Pancreas (tissue), 8 donors: Measurements from ENCODE around the gene MOCS3. TPM values are rescaled to one million over a fixed set of nuclear protein-coding genes. Genes with fewer than 3 reads are reported as not detected.

ENCODE experiments used
- polyA plus RNA-seq, 2 donors: library from polyadenylated mRNA; stranded (reverse); fragments of 200-250 nt; gene quantifications; one replicate each; pipeline ENCODE4 v1.2.3, GENCODE V29; 2013
- total RNA-seq, 6 donors: library from RNA; stranded (reverse); fragmentation: NEBNext Ultra II Directional in 4 of 6; extraction: Animal tissue kit (Norgen Biotek cat#: 25700) in 4 of 6; gene quantifications; one replicate each; pipeline versions ENCODE4 v1.2.1 to v1.2.4, GENCODE V29; 2021 to 2023
- donor health status: healthy with polysubstance abuse.
- donor health status: DM: no; HTN: no; CAD: no; lungs with moderate emphysema.
- donor health status: DM: no; HTN: no; CAD: no.
- donor health status: Bipolar disorder and iron deficiency.
- donor health status: DM: yes; HTN: yes; CAD: no.
- donor health status: DM: no; HTN: no; CAD: no.
- donor health status: DM: no; HTN: no; CAD: no.
- donor health status: DM: yes; HTN: yes; CAD: no.

The MOCS3 gene
- total and polyA plus RNA-seq, 8 donors = 0.72 to 2.3 (median 1.8) TPM

Other genes with a start within 250 kb of the MOCS3 start
- gene PARD6B, start 227.2 kb upstream of the MOCS3 start, total RNA-seq = 10 to 100 TPM in 4 of 6 donors, 1 to 10 TPM in 2; 8.1 to 17.8 (median 11.9) TPM
- gene PARD6B, start 227.2 kb upstream of the MOCS3 start, polyA plus RNA-seq = 1 to 10 TPM; 3.1 to 4.2 TPM
- gene BCAS4, start 163.8 kb upstream of the MOCS3 start, total RNA-seq = 1 to 10 TPM in 5 of 6 donors, under 1 TPM in 1; 0.85 to 1.9 (median 1.7) TPM
- gene BCAS4, start 163.8 kb upstream of the MOCS3 start, polyA plus RNA-seq = 1 to 10 TPM; 2.0 to 4.8 TPM
- gene ADNP, start 27.4 kb upstream of the MOCS3 start, total RNA-seq = 10 to 100 TPM; 18.7 to 33.8 (median 20.5) TPM
- gene ADNP, start 27.4 kb upstream of the MOCS3 start, polyA plus RNA-seq = 10 to 100 TPM; 17.8 to 21.5 TPM
- 10 to 100 TPM; 16.1 to 24.0 (median 17.8) TPM for gene DPM1, start 286 bp upstream of the MOCS3 start, total RNA-seq
- gene DPM1, start 286 bp upstream of the MOCS3 start, polyA plus RNA-seq = 10 to 100 TPM; 13.6 to 34.8 TPM
- gene KCNG1, start 64.3 kb downstream of the MOCS3 start, total RNA-seq = 1 to 10 TPM in 5 of 6 donors, under 1 TPM in 1; 0.98 to 2.8 (median 1.6) TPM
- 1 to 10 TPM; 2.2 to 4.0 TPM for gene KCNG1, start 64.3 kb downstream of the MOCS3 start, polyA plus RNA-seq